AML-193 (cell line): ENCODE measurements around the gene GLUD1.
"Not testable (repeated sequence)": the region's sequence is repeated elsewhere in the genome, so short reads cannot be mapped to it uniquely, and the experiment has no call there.

Experiments
- DNase-seq, 2 experiments: peaks; one replicate each; lab custom pipeline; 2025; lab: John Stamatoyannopoulos, UW

Gene GLUD1

DNA sequence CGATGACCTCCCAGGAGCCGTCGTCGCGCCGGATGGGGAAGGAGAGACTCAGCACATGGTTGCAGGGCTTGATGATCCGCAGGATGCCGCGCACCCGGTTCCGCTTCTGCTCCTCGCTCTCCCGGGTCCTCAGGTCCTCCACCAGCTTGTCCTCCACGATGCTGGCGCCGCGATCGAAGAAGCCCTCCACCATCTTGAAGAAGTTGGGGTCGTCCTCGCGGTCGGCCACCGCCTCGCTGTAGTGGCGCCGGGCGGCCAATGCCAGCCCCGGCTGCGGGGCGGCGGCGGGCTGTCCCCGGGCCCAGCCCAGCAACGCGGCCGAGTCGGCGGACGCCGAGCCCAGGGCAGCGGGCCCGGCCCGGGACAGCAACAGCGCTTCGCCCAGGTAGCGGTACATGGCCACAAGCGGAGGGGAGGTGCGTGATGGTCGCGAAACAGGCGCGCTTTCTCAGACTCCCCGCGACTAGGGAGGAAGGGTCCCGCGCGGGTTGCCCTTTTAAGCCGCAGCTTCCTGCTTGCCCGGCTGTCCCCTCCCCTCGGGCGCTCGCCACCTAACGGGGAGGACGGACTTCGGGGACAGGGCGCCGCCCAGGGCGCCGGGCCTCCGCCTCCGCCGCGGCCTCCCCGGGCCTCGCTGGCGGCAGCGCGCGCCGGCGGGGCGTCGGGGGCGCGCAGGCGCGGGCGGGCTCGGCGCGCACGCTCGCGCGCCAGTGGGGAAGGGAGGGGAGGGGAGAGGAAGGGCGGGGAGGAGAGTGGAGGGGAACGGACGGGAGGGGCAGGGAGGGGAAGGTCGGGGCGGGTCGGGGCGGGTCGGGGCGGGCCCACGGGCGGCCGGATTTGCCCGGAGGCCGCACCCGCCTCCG lies at the start of gene GLUD1, which contains the start of gene SHLD2:
Gene GLUD1 (minus strand): TSS at position 471 of the 863 bp plus-strand sequence. CDS start 74 bp downstream, at position 397.
Gene SHLD2 (plus strand): TSS at position 834 of the 863 bp plus-strand sequence. CDS start 56,149 bp downstream, outside the sequence.
- peak; percentile 79 to 81 for DNase-seq

- DNase-seq, result not testable (repeated sequence)
Measured at GRCh38 chr10:87143109-87143418, 48.4 kb upstream of the GLUD1 start.

DNA sequence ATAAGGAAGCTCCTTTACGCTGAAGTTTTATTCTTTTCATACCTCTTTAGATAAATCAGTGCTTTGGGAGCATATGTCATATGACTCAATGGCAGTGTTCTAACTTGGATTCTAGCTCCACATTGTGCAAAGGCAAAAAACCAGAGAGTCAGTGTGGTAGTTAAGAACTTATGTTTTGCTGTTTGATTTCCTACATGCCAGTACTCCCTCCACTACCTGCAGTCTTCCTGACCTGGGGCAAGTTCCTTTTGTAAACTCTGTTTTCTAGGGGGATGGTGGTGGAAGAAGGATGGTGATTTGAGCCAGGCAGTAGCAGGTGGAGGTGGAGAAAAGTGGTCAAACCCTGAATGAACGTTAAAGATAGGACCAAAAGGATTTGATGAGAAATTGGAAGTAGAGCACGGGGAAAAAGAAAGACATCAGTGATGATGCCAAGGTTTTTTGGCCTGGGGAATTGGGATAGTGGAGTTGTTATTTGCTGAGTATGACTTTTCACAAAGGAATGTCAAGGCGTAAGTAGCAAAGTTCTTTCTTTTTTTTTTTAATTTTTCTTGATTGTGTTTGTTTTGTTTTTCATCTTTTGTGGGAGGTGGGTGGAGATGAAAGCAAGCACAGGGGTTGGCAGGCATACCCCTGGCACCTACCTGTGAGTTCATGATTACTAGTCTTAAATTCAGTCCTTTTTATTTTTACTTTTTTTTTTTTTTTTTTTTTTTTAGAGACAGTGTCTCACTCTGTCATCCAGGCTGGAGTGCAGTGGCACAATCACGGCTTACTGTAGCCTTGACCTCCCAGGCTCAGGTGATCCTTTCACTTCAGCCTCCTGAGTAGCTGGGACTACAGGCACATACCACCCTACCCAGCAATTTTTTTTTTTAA lies 47.8 kb upstream of the GLUD1 start:
- not testable (repeated sequence) for DNase-seq

GRCh38 chr10:87137478-87137877 lies 42.8 kb upstream of the GLUD1 start:
- DNase-seq, result not testable (repeated sequence)

GRCh38 chr10:87134440-87134839 lies 39.8 kb upstream of the GLUD1 start:
- not testable (repeated sequence) for DNase-seq

DNA sequence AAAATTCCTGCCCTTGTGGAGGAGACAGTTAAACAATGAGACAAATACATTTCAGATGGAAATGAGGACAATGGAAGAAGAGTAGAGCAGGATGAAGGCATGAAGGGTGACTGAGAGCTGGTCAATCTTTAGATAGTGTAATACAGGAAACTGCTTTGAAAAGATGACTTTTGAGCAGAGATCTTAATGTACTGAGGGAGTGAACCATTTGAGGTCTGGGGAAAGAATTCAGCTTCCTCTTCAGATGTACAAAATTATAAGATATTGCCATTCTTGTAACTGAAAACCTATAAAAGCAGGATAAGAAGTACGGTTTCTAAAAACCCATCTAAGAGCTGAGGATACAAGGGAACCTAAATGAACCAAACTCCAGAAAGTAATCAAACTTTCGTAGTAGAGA lies 39.3 kb upstream of the GLUD1 start:
- DNase-seq, result not testable (repeated sequence)

- peak; percentile 66 for DNase-seq
Measured at GRCh38 chr10:87132176-87132575, 37.5 kb upstream of the GLUD1 start.

GRCh38 chr10:87127607-87128156 lies 33.0 kb upstream of the GLUD1 start:
- not testable (repeated sequence) for DNase-seq

DNA sequence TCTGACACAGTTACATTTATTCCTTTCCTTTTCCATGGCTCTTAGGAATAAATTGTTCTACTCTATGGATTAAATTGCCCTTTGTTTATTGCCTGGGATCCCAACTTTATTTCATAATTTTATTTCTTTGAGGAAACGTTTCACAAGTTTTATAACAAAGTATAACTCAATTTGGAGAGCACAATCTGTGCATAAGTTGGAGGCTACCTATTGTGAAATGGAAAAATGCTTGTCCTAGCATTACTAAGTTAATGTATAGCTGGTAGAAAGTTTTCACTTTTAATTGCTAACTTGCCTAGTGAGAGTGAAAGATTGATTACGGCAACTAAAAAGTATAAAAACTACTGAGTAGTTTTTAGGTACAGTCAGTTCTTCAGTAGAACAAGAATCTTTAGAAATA lies 32.4 kb upstream of the GLUD1 start:
- not testable (repeated sequence) for DNase-seq

- DNase-seq, result not testable (repeated sequence)
Measured at GRCh38 chr10:87123351-87123750, 28.7 kb upstream of the GLUD1 start.

DNA sequence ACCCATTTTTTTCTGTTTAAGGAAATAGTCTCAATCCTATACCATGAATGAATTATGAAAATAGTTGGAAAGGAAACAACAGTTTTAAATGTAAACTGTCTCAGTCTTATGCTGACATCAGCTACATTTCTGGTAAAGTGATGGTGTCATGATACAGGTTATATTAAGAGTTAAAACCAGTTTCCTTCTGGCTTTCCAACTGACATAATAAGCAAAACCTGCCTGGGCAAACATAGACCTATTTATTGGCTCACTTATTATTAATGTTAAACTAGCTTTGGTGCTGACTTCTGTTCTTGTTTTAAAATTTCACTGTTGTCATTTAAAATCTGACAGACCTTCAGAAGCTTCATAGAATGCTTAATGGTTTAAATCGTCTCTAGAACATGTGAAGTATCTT lies 24.4 kb upstream of the GLUD1 start:
- DNase-seq, result not testable (repeated sequence)

GRCh38 chr10:87118122-87118521 lies 23.5 kb upstream of the GLUD1 start:
- DNase-seq, result not testable (repeated sequence)

DNA sequence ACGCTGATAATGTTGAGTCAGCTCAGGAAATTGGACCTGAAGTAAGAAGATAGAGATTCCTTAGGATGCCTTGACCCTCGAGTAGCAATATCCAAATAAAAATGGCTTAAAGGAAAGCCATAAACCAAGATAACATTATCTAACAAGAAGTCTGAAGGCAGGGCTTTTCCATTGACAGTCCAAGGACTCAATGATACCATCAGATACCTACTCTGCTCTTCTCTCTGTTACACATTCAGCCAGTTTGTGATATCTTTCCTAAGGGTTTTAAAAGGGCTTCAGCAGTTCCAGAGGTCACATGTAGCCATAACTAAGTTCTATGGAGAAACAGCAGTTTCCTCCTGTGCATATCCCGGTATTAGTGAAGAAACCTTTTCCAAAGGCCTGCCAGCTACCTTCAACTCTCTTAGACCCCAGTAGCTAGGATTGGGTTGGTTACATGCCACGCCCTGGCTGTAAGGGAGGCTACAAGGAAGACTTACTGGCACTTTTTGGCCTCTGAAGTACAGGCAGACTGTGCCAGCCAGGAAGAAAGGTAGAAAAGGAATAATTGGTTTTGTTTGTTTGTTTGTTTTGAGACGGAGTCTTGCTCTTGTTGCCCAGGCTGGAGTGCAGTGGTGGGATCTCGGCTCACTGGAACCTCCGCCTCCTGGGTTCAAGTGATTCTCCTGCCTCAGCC lies 10.9 kb upstream of the GLUD1 start:
- no peak for DNase-seq

GRCh38 chr10:87104727-87105126 lies 10.1 kb upstream of the GLUD1 start:
- not testable (repeated sequence) for DNase-seq

DNA sequence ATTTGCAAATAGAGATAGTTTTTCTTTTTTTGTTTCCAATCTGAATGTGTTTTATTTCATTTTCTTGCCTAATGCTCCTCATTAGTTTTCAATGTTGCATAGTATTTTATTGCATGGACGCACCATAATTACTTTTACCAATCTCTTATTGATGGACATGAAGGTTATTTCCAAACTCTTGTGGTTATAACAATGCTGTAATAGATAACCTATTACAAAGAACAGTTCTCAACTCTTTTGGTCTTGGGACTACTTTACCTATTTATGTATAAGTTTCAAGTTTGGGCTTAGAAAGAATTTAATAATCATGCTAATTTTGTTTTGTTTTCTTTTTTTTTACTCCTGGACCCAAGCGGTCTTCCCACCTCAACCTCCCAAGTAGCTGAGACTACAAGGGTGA lies 7.4 kb upstream of the GLUD1 start:
- DNase-seq, result no peak

DNA sequence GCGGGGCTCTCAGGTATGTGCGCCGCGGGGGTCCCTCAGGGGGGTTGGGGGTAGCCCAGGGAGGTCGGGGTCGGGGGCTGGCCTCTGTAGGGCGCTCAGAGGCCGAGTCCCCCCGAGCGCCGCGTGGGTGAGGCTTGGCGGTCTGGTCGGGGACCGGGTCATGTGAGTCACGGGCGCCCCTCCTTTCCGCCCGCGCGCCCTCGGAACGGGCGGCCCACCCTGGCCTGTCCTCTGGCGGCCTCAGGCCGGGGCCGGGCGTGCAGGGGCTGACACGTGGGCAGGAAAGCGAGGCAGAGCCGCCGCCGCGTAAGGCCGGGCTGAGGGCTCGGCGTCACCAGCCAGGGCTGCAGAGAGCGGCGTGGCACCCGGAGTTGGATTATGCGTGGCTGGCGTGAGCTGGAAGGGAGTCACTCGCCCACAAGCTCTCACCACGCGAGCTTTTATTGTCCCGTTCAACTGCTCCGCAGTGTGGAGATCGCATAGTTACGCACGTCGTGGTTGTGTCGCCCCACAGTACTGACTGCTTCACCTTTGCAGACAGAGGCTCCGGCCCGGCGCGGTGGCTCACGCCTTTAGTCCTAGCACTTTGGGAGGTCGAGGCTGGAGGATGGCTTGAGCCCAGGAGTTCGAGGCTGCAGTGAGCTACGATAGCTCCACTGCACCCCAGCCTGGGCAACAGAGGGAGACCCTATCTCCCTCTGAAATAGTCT lies 748 bp upstream of the GLUD1 start:
- DNase-seq, result peak; percentile 59 to 63

GRCh38 chr10:87093632-87094372 lies 841 bp downstream of the GLUD1 start:
- peak; percentile 15 to 20 for DNase-seq

DNA sequence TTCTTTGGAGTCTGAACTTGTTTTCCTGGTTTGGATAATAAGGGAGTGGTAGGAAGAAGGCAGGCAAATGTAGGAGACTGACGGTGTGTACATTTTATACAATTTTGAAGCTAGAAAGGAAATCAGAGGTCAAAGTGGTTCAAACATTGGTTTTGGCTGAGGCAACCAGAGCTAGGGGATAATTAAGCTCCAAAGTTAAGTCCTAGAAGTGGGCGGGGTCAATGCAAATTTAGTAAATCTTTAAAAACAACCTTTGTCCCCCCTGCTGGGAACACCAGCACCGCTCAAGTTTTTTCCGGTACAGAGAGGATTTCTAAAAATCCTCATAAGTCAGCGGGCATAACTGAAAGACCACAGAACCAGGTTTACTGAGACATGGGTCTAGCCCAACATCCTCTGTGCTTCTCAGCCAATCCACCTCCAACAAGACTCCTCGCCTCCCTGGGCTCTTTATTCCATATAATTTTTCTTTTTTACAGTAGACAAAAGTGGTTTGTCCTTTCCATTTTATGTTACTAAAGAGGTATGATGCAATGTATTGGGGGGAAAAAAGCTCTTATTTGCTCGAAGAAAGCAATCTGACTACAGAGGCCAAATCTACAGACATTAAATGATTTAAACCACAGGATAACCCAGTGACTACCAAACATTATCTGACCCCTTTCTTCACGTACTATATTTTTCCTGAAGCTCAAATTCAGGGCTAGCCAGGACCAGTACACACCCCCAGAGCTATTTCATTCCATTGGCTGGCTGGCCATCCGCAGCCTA lies 1.6 kb downstream of the GLUD1 start:
- peak; percentile 24 to 32 for DNase-seq

DNA sequence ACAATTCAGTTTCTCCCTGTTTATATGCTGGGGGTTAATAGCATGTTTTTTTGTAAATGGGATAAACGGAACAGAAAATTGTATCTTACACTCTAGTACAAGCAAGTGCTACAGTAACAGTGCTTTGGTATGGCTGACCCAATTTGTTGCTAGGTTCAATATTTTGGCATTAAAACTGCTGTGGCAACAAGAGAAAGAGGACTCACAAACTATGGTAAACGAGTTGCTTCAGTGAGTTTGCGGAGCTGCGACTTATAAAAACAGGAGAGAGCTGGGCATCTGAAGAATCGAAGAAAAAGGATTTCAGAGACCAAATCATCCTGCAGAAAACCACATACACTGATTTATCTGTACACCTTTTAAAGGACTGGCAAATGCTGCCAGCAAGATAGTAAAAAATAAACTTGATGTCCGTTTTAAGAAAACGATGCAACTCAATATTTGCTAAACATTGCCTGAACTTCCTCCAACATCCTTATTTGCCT lies 2.2 kb downstream of the GLUD1 start:
- DNase-seq, result no peak
